Measurements from ENCODE around the gene WLS.

WLS gene

GRCh38 chr1:68227598-68227997 is 4.7 kb downstream of the WLS start:
- FAIRE-seq: no peak

DNA sequence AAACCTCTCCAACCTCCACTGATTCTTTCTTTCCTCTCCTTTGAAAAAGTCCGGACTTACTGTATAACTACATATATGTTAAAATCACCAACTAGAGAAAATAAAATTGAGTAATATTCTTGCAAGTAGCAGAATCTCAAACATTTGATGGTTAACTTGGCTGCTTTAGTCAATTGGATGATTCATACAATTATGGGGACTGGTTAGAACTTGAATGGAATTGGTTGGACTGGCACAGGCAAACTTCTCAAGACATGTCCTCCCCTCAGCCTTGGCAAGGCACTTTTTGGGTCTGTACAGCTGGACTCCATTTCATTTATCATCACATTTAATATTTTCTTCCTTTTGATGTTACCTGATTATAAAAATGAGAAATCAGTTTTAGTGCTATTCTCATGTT is 6.5 kb downstream of the WLS start:
- FAIRE-seq: no peak

GRCh38 chr1:68223687-68224086 is 8.6 kb downstream of the WLS start:
- FAIRE-seq: no peak

DNA sequence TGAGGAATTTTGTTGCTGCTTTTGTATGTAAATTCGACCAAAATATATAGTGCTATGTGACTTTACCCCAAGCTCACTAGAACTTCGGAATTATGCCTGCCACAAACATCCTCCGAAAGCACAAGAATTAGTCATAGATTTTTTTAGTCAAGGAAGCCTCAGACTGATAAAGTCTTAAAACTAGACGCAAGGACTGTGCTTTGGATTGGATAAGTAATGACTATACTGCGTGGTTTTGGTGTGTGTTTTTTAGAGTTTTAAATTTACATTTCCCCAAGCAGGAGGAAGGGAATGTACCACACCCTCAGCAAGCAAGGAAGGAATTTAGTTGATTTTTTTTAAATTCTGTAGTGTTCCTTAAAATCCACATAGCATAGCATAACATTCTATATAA is 10.3 kb downstream of the WLS start:
- no peak for FAIRE-seq

DNA sequence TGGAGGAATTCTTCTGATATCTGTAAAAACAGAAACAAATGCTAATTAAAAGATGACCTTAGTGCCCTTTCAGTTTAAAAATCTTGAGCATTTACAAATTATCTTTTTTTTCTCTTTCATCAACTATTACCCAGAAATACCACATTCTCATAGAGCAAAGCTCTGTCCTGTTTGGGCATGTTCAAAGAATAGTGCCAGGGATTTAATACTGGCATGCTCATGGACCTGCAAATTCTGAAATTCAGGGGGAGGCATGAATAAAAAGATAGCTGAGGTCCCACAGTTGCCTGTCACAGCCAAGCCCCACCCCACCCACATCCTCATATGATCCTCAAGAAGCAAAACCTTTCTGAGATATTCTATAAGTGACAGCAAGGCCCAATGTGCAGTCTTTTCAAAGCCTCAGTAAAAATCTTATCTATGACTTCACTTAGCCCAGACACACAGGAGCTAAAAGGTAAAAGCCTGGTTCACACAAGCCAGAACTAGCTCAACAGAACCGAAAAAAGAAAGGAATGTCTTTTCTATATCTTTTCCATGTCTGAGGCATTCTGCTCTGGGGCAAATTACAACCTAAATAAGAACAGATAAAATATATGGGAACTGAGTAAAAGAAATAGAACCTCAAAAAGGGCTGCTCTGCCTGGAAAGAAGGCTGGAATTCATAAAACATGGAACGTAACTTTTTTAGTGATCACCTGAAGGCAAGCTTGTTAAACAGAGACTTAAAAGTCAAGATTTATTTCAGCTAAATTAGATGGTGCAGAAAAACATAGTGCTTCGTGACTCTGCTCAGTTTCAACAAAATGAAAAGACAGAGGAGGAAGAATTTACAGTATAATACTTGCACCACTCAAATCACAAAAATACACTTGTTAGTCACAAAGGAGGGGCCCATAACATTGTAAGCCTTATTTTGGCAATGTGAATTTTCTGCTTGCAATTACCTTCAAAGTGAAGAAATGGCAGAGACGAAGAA is 11.0 kb downstream of the WLS start:
- no peak for FAIRE-seq

- FAIRE-seq: no peak
These were observed 11.9 kb downstream of the WLS start for GRCh38 chr1:68220420-68220819.

DNA sequence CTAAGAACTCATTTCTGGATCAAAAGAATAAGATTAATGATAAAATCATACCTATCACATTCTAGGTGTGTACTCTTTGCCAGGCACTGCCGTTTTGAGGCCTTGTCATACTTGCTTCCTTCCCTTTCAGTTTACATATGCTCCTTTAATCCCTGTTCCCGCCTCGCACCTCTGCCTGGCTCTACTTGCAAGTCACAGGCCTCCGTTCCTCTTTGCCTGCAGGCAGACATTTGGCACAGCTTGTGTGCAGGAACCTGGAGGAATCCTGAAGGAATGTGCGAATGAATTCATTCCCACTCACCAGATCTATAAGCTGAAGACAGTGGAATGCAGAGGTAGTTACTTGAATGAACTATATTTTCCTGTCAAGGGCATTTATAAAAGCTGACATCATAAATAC is 13.8 kb downstream of the WLS start:
- no peak for FAIRE-seq

- no peak for FAIRE-seq
These were observed 14.7 kb downstream of the WLS start for GRCh38 chr1:68217618-68218017.

DNA sequence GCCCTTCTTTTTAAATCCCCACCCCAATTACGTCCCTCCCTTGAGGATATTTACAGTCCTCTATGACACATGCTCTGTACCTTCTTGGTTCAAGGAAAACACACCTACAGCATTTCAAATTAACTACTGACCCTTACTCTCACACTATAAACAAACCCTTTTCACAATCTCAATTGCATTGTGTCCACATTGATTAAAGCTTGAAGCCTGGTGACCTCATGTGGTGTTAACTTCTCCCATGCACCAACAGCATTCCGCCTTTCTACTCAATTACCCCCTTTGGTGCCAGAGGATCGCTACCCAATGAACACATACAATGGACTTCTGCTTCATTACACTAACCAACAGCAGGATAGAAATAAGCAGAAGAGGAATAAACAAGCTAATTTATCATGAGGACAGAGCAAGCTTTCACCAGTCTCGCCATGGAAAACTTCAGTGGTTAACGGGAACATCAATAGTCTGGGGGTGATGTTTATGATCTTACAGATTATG is 15.2 kb downstream of the WLS start:
- no peak for FAIRE-seq

- FAIRE-seq: no peak
These were observed 16.1 kb downstream of the WLS start for GRCh38 chr1:68216089-68216772.

DNA sequence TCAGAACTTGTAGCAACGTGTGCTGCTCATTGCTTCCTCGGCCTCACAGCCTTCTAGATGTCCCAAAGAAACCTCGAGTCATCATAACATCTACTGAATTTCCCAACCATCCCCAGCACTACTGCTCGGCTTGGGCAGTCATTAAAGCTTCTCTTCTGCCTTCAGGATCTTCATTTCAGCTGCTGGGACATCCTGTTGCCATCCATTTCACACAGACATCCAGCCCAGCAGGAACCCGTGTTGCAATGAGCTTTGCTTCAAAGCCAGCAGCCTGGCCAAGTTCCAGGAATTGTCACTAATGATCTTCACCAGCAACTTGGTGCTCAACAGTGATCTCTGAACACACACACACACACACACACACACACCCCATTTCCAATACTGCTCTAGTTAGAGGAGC is 18.5 kb downstream of the WLS start:
- FAIRE-seq: no peak

DNA sequence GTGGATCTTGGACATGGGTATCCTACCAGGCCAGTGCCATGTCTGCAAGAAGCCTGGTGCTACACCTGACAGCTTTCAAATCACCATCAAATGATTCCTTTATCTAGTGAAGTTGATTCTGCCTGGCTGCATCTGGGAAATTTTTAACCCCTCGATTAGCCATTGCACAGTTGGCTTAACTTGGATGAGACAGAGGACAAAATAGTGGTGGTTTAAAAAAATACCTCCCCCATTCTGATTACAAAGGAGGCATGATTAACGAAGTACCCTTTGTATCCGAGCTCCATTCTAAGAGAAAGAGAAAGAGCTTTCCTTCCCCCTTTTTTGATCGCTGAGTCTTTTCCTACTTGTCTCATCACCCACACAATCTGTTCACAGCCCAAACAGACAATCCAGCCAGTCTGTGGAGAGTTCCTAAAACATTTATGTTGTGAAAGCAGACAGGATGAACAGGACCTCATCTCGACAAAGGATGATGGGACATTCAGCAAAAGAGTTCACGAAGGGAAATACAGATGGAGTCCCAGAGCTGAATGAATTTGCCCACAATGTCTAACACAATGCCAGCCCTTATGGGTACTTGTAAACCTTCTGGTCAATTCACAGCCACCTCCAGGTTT is 20.5 kb downstream of the WLS start:
- FAIRE-seq: no peak

DNA sequence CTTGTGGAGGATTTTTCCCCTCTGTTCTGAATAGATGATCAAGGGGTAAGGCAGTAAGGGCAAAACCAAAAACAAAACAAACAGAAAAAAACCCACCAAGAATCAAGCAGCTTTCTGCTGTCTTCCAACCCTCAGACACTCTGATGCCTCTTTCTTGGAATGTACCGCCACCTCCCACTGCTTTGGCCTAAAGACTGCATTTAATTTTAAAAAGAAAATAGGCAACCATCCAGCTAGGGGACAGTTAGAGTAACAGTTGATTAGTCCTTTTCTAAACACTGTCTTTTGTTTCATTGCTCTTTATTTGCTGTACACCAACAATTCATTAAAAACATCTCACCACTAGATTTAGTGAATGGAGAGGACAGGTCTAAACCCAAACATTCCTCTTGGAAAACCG is 21.5 kb downstream of the WLS start:
- FAIRE-seq: no peak

- no peak for FAIRE-seq
These were observed 22.3 kb downstream of the WLS start for GRCh38 chr1:68210027-68210426.

GRCh38 chr1:68206848-68207689 is 25.3 kb downstream of the WLS start:
- no peak for FAIRE-seq

GRCh38 chr1:68205794-68206358 is 26.4 kb downstream of the WLS start:
- no peak for FAIRE-seq

GRCh38 chr1:68204977-68205630 is 27.2 kb downstream of the WLS start:
- no peak for FAIRE-seq

DNA sequence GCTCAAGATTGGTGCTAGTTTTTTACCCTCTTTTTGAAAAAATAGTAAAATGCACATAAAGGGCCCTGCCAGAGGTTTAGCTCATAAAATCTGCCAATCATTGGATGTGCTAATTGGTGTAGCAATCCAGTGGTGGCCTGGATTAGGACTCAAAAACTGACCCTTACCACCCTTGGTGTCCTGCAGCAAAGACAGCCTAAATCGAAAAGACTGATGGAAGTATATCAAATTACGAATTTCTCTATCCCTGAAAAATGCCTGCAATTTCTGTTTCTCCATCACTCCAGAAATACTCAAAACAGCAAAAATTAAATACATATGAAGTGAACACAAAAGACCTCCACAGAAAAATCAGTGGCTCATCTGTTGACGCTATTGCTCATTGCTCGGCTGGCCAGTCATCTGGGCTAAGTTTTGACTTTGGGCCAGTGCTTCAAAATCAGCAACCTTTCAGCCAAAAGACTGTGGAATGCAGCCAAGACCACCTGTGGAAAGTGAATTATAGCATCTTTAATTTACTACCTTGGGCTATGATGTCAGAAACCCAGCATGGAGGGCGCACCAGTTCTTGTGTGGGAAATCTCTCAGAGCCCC is 30.0 kb downstream of the WLS start:
- no peak for FAIRE-seq

DNA sequence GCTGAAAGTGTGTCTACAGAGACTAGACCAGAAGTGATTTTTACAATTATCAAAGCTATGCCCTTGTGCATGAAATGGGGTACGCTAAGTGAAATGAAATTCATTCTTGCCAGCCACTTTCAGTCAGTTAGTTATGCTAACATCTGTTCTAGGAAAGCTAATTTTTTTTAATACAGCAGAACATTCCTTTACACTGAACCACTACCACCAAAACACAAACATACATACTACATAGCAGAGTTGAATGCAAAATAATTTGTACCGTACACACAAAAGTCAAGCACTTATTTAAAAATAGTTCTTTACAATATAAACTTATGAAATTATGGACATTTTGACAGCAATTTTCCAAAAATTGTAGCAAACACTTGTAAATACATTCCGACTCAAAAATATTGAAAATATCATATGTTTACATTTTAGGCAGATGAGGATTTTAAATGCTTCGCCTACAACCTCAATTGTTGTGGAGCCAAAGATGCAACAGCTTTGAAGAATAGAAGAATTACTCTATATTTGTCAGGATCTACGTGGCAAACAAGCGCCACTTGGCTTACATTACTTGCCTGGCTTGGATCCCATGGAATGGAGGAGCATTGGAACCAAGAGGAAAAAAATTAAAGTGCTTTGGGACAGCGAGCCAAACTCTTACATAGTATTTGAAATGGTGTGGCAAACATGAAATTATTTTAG is 30.6 kb downstream of the WLS start:
- FAIRE-seq: no peak

DNA sequence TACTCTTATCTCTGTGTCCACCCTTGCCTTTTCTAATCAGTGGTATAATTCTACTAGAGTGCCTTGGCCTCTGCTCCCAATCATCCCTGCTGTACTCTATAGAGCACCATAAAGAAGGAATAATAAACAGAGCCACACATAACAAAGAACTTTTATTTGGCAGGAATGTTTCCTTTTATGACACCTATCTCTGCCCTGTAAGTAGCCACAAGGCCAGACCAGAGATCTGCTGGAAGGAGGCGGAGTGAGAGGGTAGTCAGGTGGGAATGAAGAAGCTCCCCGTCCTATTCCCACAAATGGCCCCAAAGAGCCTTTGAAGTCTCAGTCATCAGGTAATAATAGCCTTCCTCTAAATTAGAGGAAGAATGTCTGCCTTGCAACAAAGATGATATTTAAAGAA is 32.7 kb downstream of the WLS start:
- no peak for FAIRE-seq

DNA sequence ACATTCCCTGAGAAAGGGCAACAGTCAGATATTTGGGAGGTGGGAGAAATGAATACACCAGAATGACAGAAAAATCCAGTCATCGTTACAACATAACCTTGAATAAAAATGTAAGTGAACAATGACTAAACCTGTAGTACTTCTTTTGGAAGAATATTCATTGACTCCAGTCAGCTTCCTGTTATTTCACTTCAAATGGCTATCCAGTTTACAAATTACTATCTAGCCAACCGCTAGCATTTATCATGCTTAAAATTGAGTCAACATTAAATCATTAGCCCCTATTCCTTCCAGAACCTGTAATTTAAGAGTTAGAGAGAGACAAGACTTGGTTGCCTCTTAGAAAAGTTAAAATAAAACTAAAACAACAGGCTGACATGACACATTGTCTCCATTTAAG is 33.6 kb downstream of the WLS start:
- no peak for FAIRE-seq
